Heart right ventricle (tissue), 16 donors: ENCODE measurements around the gene NDUFAF4. TPM values are rescaled to one million over a fixed set of nuclear protein-coding genes. Genes with fewer than 3 reads are reported as not detected.
A peak's percentile ranks its signal among the peaks of the same experiment; 100 is the strongest.

Experiments used
- ATAC-seq, 8 donors: fragments of 200-7000 bp; cut with Tn5 transposase; one replicate each; pipeline ENCODE4 v1.9.1; 2020; ENCODE audit warnings: mild to moderate bottlenecking in 8 of 8, moderate library complexity in 8 of 8, moderate number of reproducible peaks in 1 of 8
- DNase-seq, 2 donors: peaks; one replicate each; pipeline ENCODE4 v3.0.0-alpha.2; 2020
- H3K27ac ChIP-seq, 10 donors: fragments of 200-600 bp; sonication (generic) in 2 of 10; one replicate each; pipeline versions ENCODE4 v1.5.0 to v1.8.0; 2020 to 2022; ENCODE audit warnings: mild to moderate bottlenecking in 3 of 10
- H3K27me3 ChIP-seq, 7 donors: fragments of 200-600 bp; one replicate each; pipeline ENCODE4 v1.8.0; 2021 to 2022; ENCODE audit warnings: mild to moderate bottlenecking in 2 of 7
- H3K36me3 ChIP-seq, 9 donors: fragments of 200-600 bp; sonication (generic) in 1 of 9; one replicate each; pipeline versions ENCODE4 v1.5.0 to v1.8.0; 2020 to 2022; ENCODE audit warnings: mild to moderate bottlenecking in 2 of 9
- H3K4me1 ChIP-seq, 9 donors: fragments of 200-600 bp; sonication (generic) in 1 of 9; one replicate each; pipeline versions ENCODE4 v1.5.0 to v1.8.0; 2020 to 2022; ENCODE audit warnings: mild to moderate bottlenecking in 4 of 9
- H3K4me3 ChIP-seq, 10 donors: fragments of 200-600 bp; sonication (generic) in 2 of 10; one replicate each; pipeline versions ENCODE4 v1.5.0 to v1.8.0; 2020 to 2022; ENCODE audit warnings: mild to moderate bottlenecking in 7 of 10, moderate library complexity in 2 of 10
- H3K9me3 ChIP-seq, 11 donors: fragments of 200-600 bp in 10 of 11; sonication (generic) in 2 of 11; one replicate each; pipeline versions ENCODE4 v1.5.0 to v1.8.0; 2013 to 2022; ENCODE audit warnings: mild to moderate bottlenecking in 2 of 11, control low read depth in 1 of 11, moderate library complexity in 1 of 11
- CTCF ChIP-seq, 9 donors: fragments of 200-600 bp; sonication (generic) in 2 of 9; IDR thresholded peaks; one replicate each; pipeline versions ENCODE4 v1.5.0 to v1.8.0; 2021 to 2022; ENCODE audit warnings: antibody characterized with exemption in 9 of 9, mild to moderate bottlenecking in 5 of 9, moderate library complexity in 1 of 9
- WGBS, 2 donors: extraction: QIAGEN DNeasy Blood & Tissue Kit; methylation state at CpG; one replicate each; pipeline ENCODE4 v1.1.7; 2013; ENCODE audit warnings: inconsistent platforms in 1 of 2; 5-methylcytosine and 5-hydroxymethylcytosine counted together
- intact Hi-C, 10 donors: fragments of 100-400 bp; cut with DNase I; formaldehyde crosslinking; loops; one replicate each; pipeline versions ENCODE4 v1.11.1 to v1.14.2; 2022
- polyA plus RNA-seq, 2 donors: library from polyadenylated mRNA; stranded (reverse); fragments of 200-250 nt; gene quantifications; one replicate each; pipeline ENCODE4 v1.2.3, GENCODE V29; 2013
- total RNA-seq, 10 donors: library from RNA; stranded (reverse); fragmentation: NEBNext Ultra II Directional in 3 of 10; extraction: Animal tissue kit (Norgen Biotek cat#: 25700) in 3 of 10; gene quantifications; one replicate each; pipeline versions ENCODE4 v1.2.1 to v1.2.4, GENCODE V29; 2021 to 2023
- donor health status: Arrhythmogenic right ventricular cardiomyopathy.
- donor health status: ischemic (EF 13 %, LVEDD 7.1; RV severe dilation, severe dysfunction).
- donor health status: healthy with polysubstance abuse.
- donor health status: DM: no; HTN: yes; CAD: no.
- donor health status: DM: no; HTN: no; CAD: no.
- donor health status: ischemic (EF 25% LVEDD 6.9; RV normal size, moderate dysfunction).
- donor health status: ischemic (EF 25% LVEDD 5.7; RV mildly dilated, moderate dysfunction).
- donor health status: healthy.
- donor health status: DM: yes; HTN: yes; CAD: no.
- donor health status: Ischemic cardiomyopathy.
- donor health status: ischemic (EF 35%, LVEDD 5.7; RV mildly dilated, moderate dysfunction).
- donor health status: nonischemic (EF 11% LVEDD 7.7; RV severe dilation, severe dysfunction).
- donor health status: DM: yes; HTN: yes; CAD: no.
- donor health status: PGD.
- donor health status: ischemic (EF 29% LVEDD 5.4; RV normal size, mild dysfunction).
- donor health status: nonischemic (EF 23%, LVEDD 6.1; RV moderate dilation, normal function).

Gene NDUFAF4
- total and polyA plus RNA-seq, 12 donors, result 50.3 to 122 (median 98.9) TPM

GRCh38 chr6:96862560-96862959 lies 35.1 kb downstream of the NDUFAF4 start:
- no peak for ATAC-seq
- no peak overlapping the region for H3K4me3 ChIP-seq
- no peaks in the 10 kb centered on the region for H3K36me3 ChIP-seq
- 42 to 48% methylated on average over 1 of the region's 1 CpG for WGBS, 2 donors
- H3K9me3 ChIP-seq, result no peaks in the 10 kb centered on the region
- H3K27me3 ChIP-seq, result peaks cover 0 to 17% (median 0%) of the 10 kb centered on the region in 7 donors
- intact Hi-C loops, result no loop called here
- no peak overlapping the region for H3K27ac ChIP-seq
- no peak for DNase-seq
- TF ChIP-seq CTCF (IDR thresholded peaks at IDR 0.05), result no peak
- H3K4me1 ChIP-seq, result no peaks in the 10 kb centered on the region

GRCh38 chr6:96861588-96861987 lies 36.1 kb downstream of the NDUFAF4 start:
- no peak for ATAC-seq
- Histone ChIP-seq H3K27me3 (peaks cover 0 to 11% (median 0%) of the 10 kb centered on the region in 7 donors), H3K36me3 (no peaks in the 10 kb centered on the region), H3K27ac (no peak overlapping the region), H3K9me3 (no peaks in the 10 kb centered on the region), H3K4me1 (no peaks in the 10 kb centered on the region), H3K4me3 (no peak overlapping the region)
- intact Hi-C loops, result no loop called here
- DNase-seq, result no peak
- TF ChIP-seq CTCF (IDR thresholded peaks at IDR 0.05), result no peak

GRCh38 chr6:96856856-96857255 lies 40.8 kb downstream of the NDUFAF4 start:
- Histone ChIP-seq H3K4me3 (no peak overlapping the region), H3K27me3 (no peaks in the 10 kb centered on the region), H3K36me3 (no peaks in the 10 kb centered on the region), H3K4me1 (peaks cover 0 to 2% (median 0%) of the 10 kb centered on the region in 9 donors), H3K9me3 (peaks cover 0 to 4% (median 0%) of the 10 kb centered on the region in 11 donors), H3K27ac (no peak overlapping the region)
- DNase-seq (no peak), ATAC-seq (peak in 2 of 8 donors; percentile 58 to 64)
- TF ChIP-seq CTCF (IDR thresholded peaks at IDR 0.05), result no peak
- 24 to 44% methylated on average over 1 of the region's 1 CpG for WGBS, 2 donors
- intact Hi-C loops, result no loop called here

GRCh38 chr6:96853083-96853482 lies 44.6 kb downstream of the NDUFAF4 start:
- Histone ChIP-seq H3K36me3 (no peaks in the 10 kb centered on the region), H3K27me3 (no peaks in the 10 kb centered on the region), H3K4me1 (peaks cover 0 to 7% (median 0%) of the 10 kb centered on the region in 9 donors), H3K9me3 (peaks cover 0 to 13% (median 0%) of the 10 kb centered on the region in 11 donors), H3K27ac (no peak overlapping the region), H3K4me3 (no peak overlapping the region)
- WGBS, 2 donors, result 81 to 87% methylated on average over 2 of the region's 2 CpGs
- intact Hi-C loops, result no loop called here
- ATAC-seq (no peak), DNase-seq (no peak)
- TF ChIP-seq CTCF (IDR thresholded peaks at IDR 0.05), result no peak
